WTC11 (cell line): ENCODE measurements around the gene URB1. TPM values are rescaled to one million over a fixed set of nuclear protein-coding genes. Genes with fewer than 3 reads are reported as not detected.

Source experiments
- ATAC-seq: fragments of 200-7000 bp; cut with Tn5 transposase; 2 replicates; pipeline ENCODE4 v1.10.0; 2021; ENCODE audit warnings: mild to moderate bottlenecking, moderate library complexity
- CTCF ChIA-PET: fragments of 300-600 bp; sonication (Branson Sonifier 250); formaldehyde crosslinking; loops from one replicate; lab custom pipeline; 2021; ENCODE audit warnings: antibody characterized with exemption; lab: Charles Lee
- POLR2A ChIA-PET: fragments of 350-600 bp; sonication (Branson Sonifier 250); formaldehyde crosslinking; loops from one replicate; lab custom pipeline; 2021; ENCODE audit warnings: antibody characterized with exemption; lab: Charles Lee
- DNase-seq: peaks from one replicate; pipeline ENCODE4 v3.0.0; 2021; ENCODE audit warnings: low spot score
- H3K27ac Mint-ChIP-seq: 2 replicates; pipeline ENCODE4 v1.8.0; 2021; ENCODE audit warnings: mixed read lengths
- H3K27me3 Mint-ChIP-seq: 2 replicates; pipeline ENCODE4 v1.8.0; 2021; ENCODE audit warnings: low read depth, mild to moderate bottlenecking, moderate library complexity, mixed read lengths
- H3K36me3 Mint-ChIP-seq: 2 replicates; pipeline ENCODE4 v1.8.0; 2021; ENCODE audit warnings: mixed read lengths
- H3K4me1 Mint-ChIP-seq: 2 replicates; pipeline ENCODE4 v1.8.0; 2022; ENCODE audit warnings: mixed read lengths
- H3K4me3 Mint-ChIP-seq: 2 replicates; pipeline ENCODE4 v1.8.0; 2021; ENCODE audit warnings: mild to moderate bottlenecking, moderate library complexity, mixed read lengths
- H3K9me3 Mint-ChIP-seq: 2 replicates; pipeline ENCODE4 v1.8.0; 2021; ENCODE audit warnings: mixed read lengths
- ATF1 ChIP-seq: sonication (generic); formaldehyde crosslinking; IDR thresholded peaks from 2 replicates; pipeline ENCODE4 v1.8.1; 2023; ENCODE audit warnings: mild to moderate bottlenecking, moderate library complexity, missing genetic modification reagents
- E2F1 ChIP-seq: sonication (generic); formaldehyde crosslinking; IDR thresholded peaks from 2 replicates; pipeline ENCODE4 v1.8.0; 2022; ENCODE audit warnings: mild to moderate bottlenecking, missing genetic modification reagents
- E2F5 ChIP-seq: sonication (generic); formaldehyde crosslinking; IDR thresholded peaks from 2 replicates; pipeline ENCODE4 v1.8.1; 2022; ENCODE audit warnings: mild to moderate bottlenecking, moderate library complexity, missing genetic modification reagents
- GTF2I ChIP-seq: fragments of 250-450 bp; sonication (Bioruptor Pico); conservative IDR thresholded peaks from 2 replicates; pipeline ENCODE4 v1.4.0; 2021; ENCODE audit warnings: mild to moderate bottlenecking
- NFE2L1 ChIP-seq: sonication (generic); formaldehyde crosslinking; IDR thresholded peaks from 2 replicates; pipeline ENCODE4 v1.8.1; 2023; ENCODE audit warnings: missing genetic modification reagents
- NR1H2 ChIP-seq: sonication (generic); formaldehyde crosslinking; IDR thresholded peaks from 2 replicates; pipeline ENCODE4 v1.9.0; 2021; ENCODE audit warnings: mild to moderate bottlenecking, moderate library complexity, missing genetic modification reagents
- NR2C2 ChIP-seq: sonication (generic); formaldehyde crosslinking; IDR thresholded peaks from 2 replicates; pipeline ENCODE4 v1.8.0; 2022; ENCODE audit warnings: mild to moderate bottlenecking, missing genetic modification reagents
- RORB ChIP-seq: fragments of 250-450 bp; sonication (Bioruptor Pico); IDR thresholded peaks from 2 replicates; pipeline ENCODE4 v1.9.0; 2021; ENCODE audit warnings: mild to moderate bottlenecking
- SOX15 ChIP-seq: fragments of 250-450 bp; sonication (Bioruptor Pico); IDR thresholded peaks from 2 replicates; pipeline ENCODE4 v1.9.0; 2021; ENCODE audit warnings: mild to moderate bottlenecking
- TP53 ChIP-seq: sonication (generic); formaldehyde crosslinking; IDR thresholded peaks from 2 replicates; pipeline ENCODE4 v1.8.1; 2023; ENCODE audit warnings: mild to moderate bottlenecking, missing genetic modification reagents
- ZBTB21 ChIP-seq: sonication (generic); formaldehyde crosslinking; IDR thresholded peaks from 2 replicates; pipeline ENCODE4 v1.8.1; 2023; ENCODE audit warnings: mild to moderate bottlenecking, missing genetic modification reagents, borderline replicate concordance
- ZMAT4 ChIP-seq: fragments of 250-450 bp; sonication (Bioruptor Pico); IDR thresholded peaks from 2 replicates; pipeline ENCODE4 v1.9.0; 2021; ENCODE audit warnings: mild to moderate bottlenecking
- ZNF219 ChIP-seq: sonication (generic); formaldehyde crosslinking; IDR thresholded peaks from 2 replicates; pipeline ENCODE4 v1.8.0; 2023; ENCODE audit warnings: missing genetic modification reagents, mild to moderate bottlenecking, borderline replicate concordance
- ZNF281 ChIP-seq: sonication (generic); formaldehyde crosslinking; IDR thresholded peaks from 2 replicates; pipeline ENCODE4 v1.8.0; 2023; ENCODE audit warnings: mild to moderate bottlenecking, missing genetic modification reagents
- ZNF416 ChIP-seq: fragments of 250-450 bp; sonication (Bioruptor Pico); IDR thresholded peaks from 2 replicates; pipeline ENCODE4 v1.9.0; 2021; ENCODE audit warnings: mild to moderate bottlenecking, inconsistent platforms
- total RNA-seq: library from RNA; stranded (reverse); gene quantifications from 3 replicates; pipeline ENCODE4 v1.2.3, GENCODE V29; 2021
- TF ChIP-seq, protein P1 (sequence below): fragments of 250-450 bp; sonication (Bioruptor Pico); IDR thresholded peaks from 2 replicates; pipeline ENCODE4 v1.9.0; 2021; ENCODE audit warnings: mild to moderate bottlenecking
- TF ChIP-seq, protein P2 (sequence below): sonication (generic); formaldehyde crosslinking; IDR thresholded peaks from 2 replicates; pipeline ENCODE4 v1.8.0; 2022; ENCODE audit warnings: missing genetic modification reagents

Gene URB1
- total RNA-seq, 1 experiment from 2014 or later, result 38.7 TPM

DNA sequence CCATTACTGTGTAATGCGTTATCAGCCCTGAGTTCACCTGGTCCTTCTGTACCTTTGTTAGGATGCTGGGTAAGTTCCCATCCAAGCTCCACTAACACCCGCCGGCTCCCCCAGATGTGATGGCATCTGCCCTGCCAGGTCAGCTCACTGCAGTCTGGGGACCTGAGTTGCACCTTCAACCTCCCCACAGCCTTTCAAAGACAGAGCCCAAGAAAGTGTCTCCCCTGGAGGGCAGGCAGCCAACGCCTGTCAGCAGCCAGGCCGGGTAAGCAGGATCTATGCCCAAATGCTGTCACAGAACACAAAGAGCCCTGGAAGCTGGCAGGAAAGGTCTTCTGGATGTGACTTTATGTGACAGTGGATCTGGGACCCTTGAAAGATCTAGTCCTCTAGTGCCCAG, 80.5 kb downstream of the URB1 start:
- no peak for TF ChIP-seq RORB
- TF ChIP-seq ZNF416 (CRISPR knock-in tag), result no peak
- TF ChIP-seq GTF2I, result no peak
- TF ChIP-seq ZNF281 (CRISPR knock-in tag), result no peak
- TF ChIP-seq NFE2L1 (CRISPR knock-in tag), result no peak
- no peak for TF ChIP-seq E2F1
- TF ChIP-seq ATF1, result no peak
- no peak for TF ChIP-seq NR1H2 (CRISPR knock-in tag)
- TF ChIP-seq, protein P1, sequence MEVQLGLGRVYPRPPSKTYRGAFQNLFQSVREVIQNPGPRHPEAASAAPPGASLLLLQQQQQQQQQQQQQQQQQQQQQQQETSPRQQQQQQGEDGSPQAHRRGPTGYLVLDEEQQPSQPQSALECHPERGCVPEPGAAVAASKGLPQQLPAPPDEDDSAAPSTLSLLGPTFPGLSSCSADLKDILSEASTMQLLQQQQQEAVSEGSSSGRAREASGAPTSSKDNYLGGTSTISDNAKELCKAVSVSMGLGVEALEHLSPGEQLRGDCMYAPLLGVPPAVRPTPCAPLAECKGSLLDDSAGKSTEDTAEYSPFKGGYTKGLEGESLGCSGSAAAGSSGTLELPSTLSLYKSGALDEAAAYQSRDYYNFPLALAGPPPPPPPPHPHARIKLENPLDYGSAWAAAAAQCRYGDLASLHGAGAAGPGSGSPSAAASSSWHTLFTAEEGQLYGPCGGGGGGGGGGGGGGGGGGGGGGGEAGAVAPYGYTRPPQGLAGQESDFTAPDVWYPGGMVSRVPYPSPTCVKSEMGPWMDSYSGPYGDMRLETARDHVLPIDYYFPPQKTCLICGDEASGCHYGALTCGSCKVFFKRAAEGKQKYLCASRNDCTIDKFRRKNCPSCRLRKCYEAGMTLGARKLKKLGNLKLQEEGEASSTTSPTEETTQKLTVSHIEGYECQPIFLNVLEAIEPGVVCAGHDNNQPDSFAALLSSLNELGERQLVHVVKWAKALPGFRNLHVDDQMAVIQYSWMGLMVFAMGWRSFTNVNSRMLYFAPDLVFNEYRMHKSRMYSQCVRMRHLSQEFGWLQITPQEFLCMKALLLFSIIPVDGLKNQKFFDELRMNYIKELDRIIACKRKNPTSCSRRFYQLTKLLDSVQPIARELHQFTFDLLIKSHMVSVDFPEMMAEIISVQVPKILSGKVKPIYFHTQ (CRISPR knock-in tag), result no peak
- no peak for TF ChIP-seq ZBTB21 (CRISPR knock-in tag)
- no peak for TF ChIP-seq ZMAT4
- no peak for TF ChIP-seq NR2C2 (CRISPR knock-in tag)
- TF ChIP-seq E2F5, result no peak
- TF ChIP-seq, protein P2, sequence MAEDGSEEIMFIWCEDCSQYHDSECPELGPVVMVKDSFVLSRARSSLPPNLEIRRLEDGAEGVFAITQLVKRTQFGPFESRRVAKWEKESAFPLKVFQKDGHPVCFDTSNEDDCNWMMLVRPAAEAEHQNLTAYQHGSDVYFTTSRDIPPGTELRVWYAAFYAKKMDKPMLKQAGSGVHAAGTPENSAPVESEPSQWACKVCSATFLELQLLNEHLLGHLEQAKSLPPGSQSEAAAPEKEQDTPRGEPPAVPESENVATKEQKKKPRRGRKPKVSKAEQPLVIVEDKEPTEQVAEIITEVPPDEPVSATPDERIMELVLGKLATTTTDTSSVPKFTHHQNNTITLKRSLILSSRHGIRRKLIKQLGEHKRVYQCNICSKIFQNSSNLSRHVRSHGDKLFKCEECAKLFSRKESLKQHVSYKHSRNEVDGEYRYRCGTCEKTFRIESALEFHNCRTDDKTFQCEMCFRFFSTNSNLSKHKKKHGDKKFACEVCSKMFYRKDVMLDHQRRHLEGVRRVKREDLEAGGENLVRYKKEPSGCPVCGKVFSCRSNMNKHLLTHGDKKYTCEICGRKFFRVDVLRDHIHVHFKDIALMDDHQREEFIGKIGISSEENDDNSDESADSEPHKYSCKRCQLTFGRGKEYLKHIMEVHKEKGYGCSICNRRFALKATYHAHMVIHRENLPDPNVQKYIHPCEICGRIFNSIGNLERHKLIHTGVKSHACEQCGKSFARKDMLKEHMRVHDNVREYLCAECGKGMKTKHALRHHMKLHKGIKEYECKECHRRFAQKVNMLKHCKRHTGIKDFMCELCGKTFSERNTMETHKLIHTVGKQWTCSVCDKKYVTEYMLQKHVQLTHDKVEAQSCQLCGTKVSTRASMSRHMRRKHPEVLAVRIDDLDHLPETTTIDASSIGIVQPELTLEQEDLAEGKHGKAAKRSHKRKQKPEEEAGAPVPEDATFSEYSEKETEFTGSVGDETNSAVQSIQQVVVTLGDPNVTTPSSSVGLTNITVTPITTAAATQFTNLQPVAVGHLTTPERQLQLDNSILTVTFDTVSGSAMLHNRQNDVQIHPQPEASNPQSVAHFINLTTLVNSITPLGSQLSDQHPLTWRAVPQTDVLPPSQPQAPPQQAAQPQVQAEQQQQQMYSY (CRISPR knock-in tag), result no peak
- TF ChIP-seq TP53 (CRISPR knock-in tag), result no peak
- TF ChIP-seq ZNF219 (CRISPR knock-in tag), result no peak
- TF ChIP-seq SOX15, result no peak
- TF ChIP-seq, all 79 proteins: peak for 0
- Mint-ChIP-seq H3K4me3 (no peak overlapping the region), H3K27me3 (no peaks in the 10 kb centered on the region), H3K36me3 (peaks cover 36% of the 10 kb centered on the region), H3K27ac (no peak overlapping the region), H3K4me1 (no peaks in the 10 kb centered on the region), H3K9me3 (no peaks in the 10 kb centered on the region)
- CTCF ChIA-PET, result interaction anchor here (0.8 kb wide), 1 partner anchor 266 kb away, joined by 3 read pairs; no protein-coding TSS in a partner anchor
- no peak for ATAC-seq
- POLR2A ChIA-PET, result no interaction called here
- DNase-seq, result no peak
